NOMO-1 (cell line): ENCODE data around the gene FAM151A.
"Not testable (repeated sequence)": the region's sequence is repeated elsewhere in the genome, so short reads cannot be mapped to it uniquely, and the experiment has no call there.

Experiments
- DNase-seq, 2 experiments: peaks; one replicate each; lab custom pipeline; 2025; ENCODE audit not compliant: unreplicated experiment in 2 of 2; lab: John Stamatoyannopoulos, UW

Gene FAM151A

GRCh38 chr1:54636461-54637446 lies 13.4 kb upstream of the FAM151A start:
- DNase-seq: not testable (repeated sequence)

- not testable (repeated sequence) for DNase-seq
Observed at GRCh38 chr1:54635804-54636203, 12.5 kb upstream of the FAM151A start.

GRCh38 chr1:54627196-54627595 lies 3.9 kb upstream of the FAM151A start:
- no peak for DNase-seq

- no peak for DNase-seq
Observed at GRCh38 chr1:54624466-54625464, 1.4 kb upstream of the FAM151A start.

GRCh38 chr1:54619749-54620148 lies 3.6 kb downstream of the FAM151A start:
- DNase-seq: no peak

GRCh38 chr1:54615531-54616279 lies 7.6 kb downstream of the FAM151A start:
- peak; percentile 34 to 54 for DNase-seq

- DNase-seq: no peak
Observed at GRCh38 chr1:54614563-54614962, 8.8 kb downstream of the FAM151A start.

- DNase-seq: no peak
Observed at GRCh38 chr1:54614024-54614423, 9.3 kb downstream of the FAM151A start.

- DNase-seq: no peak
Observed at GRCh38 chr1:54611621-54612020, 11.7 kb downstream of the FAM151A start.

GRCh38 chr1:54610601-54611580 lies 12.4 kb downstream of the FAM151A start:
- no peak for DNase-seq

GRCh38 chr1:54610048-54610447 lies 13.3 kb downstream of the FAM151A start:
- no peak for DNase-seq

GRCh38 chr1:54609301-54609921 lies 13.9 kb downstream of the FAM151A start:
- no peak for DNase-seq

- DNase-seq: no peak
Observed at GRCh38 chr1:54608566-54609230, 14.6 kb downstream of the FAM151A start.

GRCh38 chr1:54607821-54608565 lies 15.3 kb downstream of the FAM151A start:
- no peak for DNase-seq

GRCh38 chr1:54606990-54607325 lies 16.4 kb downstream of the FAM151A start:
- no peak for DNase-seq

GRCh38 chr1:54606096-54606989 lies 17.0 kb downstream of the FAM151A start:
- no peak for DNase-seq
